HG02798 (cell line): ENCODE measurements around the gene TSR2.
"Not testable (repeated sequence)": the region's sequence is repeated elsewhere in the genome, so short reads cannot be mapped to it uniquely, and the experiment has no call there.

ENCODE experiments used
- ATAC-seq: cut with Tn5 transposase; IDR thresholded peaks from one replicate; pipeline ENCODE4 v1.9.1; 2021; ENCODE audit warnings: mild to moderate bottlenecking; ENCODE audit not compliant: unreplicated experiment, poor library complexity

The TSR2 gene

DNA sequence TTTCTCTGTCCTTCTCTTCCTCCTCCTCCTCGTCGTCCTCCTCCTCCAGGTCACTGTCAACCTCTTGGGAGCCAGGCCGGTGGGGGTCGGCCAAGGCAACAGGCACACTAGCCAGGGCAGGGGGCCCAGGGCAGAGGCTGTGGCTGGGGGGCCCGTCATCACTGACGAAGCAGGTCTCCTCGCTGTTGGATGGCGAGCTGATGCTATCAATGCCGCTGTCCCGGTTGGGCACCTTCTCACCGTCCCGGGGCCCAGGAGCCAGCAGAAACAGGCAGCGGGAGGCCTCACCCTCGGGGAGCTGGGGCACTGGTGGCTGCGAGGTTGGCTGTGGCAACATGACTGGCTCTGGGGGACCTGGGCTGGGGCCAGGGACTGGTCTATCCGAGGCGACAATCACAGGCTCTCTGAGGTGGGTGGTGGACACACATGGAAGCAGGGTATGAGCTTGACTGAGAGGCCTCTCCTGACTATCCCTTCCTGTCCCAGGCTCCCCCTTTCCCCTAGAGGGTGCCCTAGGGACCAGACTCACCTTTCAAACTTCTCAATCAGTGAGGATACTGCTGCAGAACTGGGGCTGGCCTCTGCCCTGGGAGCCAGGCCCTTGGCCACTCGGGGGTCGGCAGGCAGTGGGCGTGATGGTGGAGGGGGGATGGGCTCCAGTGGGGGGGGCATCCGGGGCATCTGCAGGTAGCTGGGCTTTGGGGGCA is 30.0 kb downstream of the TSR2 start:
- no peak for ATAC-seq

DNA sequence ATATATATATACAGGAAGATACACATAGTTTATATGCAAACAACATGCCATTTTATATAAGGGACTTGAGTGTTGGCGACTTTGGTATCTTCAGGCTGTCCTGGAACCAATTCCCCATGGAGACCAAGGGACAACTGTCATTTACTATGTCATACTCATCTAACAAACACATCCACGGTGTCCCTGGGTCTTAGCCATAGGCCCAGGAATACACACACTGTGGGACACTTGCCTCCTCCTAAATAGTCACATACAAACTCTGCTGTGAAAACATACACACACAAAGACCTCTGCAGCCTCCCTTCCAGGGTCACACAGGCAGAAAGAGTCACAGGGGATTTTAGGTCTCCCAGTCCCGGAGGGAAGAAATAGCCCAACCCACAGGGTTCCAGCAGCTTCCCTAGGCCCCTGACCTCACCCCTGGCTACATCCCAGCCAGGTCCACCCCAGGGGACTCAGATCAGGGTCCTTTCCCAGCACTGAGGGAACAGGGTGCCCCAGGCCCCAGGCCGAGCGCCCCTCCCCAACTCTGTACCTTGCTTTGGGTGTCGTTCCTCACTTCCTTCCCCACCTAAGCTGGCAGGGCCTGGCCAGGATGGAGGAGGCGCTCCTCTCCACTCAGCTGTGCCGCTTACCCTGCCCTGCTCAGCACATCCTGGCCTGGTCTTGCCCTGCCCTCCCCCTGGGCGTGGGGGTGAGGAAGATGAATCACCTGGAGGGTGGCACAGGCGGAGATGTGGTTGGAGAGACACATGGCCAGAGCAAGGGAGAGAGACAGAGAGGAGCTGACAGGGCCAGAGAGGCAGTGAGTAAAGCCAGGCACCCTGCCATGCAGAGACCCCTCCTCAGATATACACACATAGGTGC is 34.0 kb downstream of the TSR2 start:
- ATAC-seq, result no peak

GRCh38 chrX:54479136-54480111 is 39.2 kb downstream of the TSR2 start:
- ATAC-seq, result no peak

DNA sequence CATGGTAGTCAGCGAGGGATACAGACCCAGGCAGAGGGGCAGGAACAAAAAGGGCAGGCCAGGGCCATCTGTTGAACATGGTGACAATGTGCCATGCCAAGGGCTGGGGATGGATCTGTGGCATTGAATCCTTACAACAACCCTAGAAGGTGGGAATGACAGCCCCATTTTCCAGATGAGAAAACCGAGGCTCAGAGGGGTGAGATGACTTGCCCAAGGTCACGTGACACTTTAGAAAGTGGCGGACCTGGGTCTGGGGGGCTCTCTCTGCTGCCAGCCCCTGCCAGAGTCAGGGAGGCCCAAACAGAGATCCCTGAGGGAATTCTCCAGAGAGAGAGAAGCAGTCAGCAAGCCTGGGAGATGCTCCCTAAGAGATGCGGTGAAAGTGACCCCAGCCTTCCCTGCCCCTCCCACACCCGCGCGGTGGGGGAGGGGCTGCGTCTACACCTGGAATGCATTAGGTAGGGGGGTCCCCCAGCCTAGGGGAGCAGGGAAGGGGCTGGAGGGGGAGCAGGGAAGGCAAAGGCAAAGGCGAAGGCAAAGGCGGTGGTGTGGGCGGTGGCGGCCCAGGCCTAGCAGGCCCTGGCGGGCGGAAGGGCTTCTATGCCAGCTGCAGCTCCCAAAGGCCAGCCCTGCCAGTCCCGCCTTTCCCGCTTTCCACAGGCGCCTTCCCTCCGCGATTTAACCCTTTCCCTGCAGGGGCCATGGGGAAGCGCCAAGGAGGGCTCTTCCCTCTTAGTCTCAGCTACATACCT is 42.8 kb downstream of the TSR2 start:
- ATAC-seq, result no peak

DNA sequence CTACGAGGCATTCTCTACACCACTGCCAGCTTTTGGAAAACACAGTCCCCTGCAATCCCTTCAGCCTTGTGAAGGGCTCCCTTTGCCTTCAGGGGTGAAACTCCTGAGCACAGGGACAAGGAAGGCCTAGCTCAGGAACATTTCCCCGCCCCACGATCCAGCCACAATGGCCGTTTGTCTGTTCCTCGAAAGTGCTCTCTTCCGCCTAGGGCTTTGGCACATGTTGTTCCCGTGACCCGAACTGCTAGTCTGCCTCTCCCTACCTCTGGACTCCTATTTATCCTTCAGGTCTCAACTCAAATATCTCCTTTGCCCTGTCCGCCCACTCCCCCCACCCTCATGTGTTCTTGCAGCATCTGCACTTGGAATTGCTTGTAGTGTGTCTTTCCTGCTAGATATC is 43.7 kb downstream of the TSR2 start:
- no peak for ATAC-seq

- no peak for ATAC-seq
Measured at GRCh38 chrX:54484666-54485065, 44.5 kb downstream of the TSR2 start.

DNA sequence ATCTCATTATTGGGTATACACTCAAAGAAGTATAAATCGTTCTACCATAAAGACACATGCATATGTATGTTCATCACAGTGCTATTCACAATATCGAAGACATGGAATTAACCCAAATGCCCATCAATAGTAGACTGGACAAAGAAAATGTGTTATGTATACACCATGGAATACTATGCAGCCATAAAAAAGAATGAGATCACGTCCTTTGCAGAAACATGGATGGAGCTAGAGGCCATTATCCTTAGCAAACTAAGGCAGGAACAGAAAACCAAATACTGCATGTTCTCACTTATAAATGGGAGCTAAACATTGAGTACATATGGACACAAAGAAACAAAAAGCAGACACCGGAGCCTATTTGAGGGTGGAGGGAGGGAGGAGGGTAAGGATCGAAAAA is 49.6 kb downstream of the TSR2 start:
- ATAC-seq, result not testable (repeated sequence)

- ATAC-seq, result no peak
Measured at GRCh38 chrX:54492340-54492739, 52.1 kb downstream of the TSR2 start.

- ATAC-seq, result no peak
Measured at GRCh38 chrX:54494166-54494988, 54.2 kb downstream of the TSR2 start.
